ENCODE results near the gene KLHL29. TPM values are rescaled to one million over a fixed set of nuclear protein-coding genes. Genes with fewer than 3 reads are reported as not detected.
A peak's percentile ranks its signal among the peaks of the same experiment; 100 is the strongest.

The KLHL29 gene
- polyA plus RNA-seq, 1 of the 3 experiments (the other 2 are of a cell fraction) = 4.6 TPM

DNA sequence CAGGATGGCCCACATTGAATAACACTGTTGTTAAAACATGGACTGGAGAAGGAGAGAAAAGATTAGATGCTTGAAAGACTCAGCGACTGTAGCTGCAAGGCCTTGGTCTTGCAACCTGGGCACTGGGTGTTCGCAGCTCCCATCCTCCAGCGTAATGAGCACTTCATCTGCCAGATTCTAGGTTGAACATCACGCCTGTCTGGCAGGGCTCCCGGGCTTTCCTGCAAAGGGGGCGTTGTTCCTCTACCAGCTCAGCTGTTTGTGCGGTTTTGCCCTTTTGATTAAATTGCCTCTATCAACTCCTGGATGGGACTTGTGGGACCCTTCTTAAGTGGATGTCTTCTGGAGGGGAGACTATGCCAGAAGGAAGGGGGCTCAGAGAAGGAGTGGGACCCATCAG is 215.4 kb downstream of the KLHL29 start:
- H3K4me3 ChIP-seq (ENCODE audit: low read depth in 2 of 2, low read length in 1 of 2) = no peak overlapping the region
- H2AFZ ChIP-seq (ENCODE audit: low read depth) = no peak overlapping the region
- H3K9me3 ChIP-seq = no peaks in the 10 kb centered on the region
- no peak overlapping the region for H3K9ac ChIP-seq
- no peaks in the 10 kb centered on the region for H4K20me1 ChIP-seq (ENCODE audit: insufficient read depth)
- TF ChIP-seq, protein P1, sequence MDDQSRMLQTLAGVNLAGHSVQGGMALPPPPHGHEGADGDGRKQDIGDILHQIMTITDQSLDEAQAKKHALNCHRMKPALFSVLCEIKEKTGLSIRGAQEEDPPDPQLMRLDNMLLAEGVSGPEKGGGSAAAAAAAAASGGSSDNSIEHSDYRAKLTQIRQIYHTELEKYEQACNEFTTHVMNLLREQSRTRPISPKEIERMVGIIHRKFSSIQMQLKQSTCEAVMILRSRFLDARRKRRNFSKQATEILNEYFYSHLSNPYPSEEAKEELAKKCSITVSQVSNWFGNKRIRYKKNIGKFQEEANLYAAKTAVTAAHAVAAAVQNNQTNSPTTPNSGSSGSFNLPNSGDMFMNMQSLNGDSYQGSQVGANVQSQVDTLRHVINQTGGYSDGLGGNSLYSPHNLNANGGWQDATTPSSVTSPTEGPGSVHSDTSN (IDR thresholded peaks at IDR 0.05) = no peak
- no peak for TF ChIP-seq FOXM1 (IDR thresholded peaks at IDR 0.05; ENCODE audit: low read depth)
- TF ChIP-seq TAF1 (IDR thresholded peaks at IDR 0.05; ENCODE audit: borderline replicate concordance, low read depth, low read length) = no peak
- no peak for TF ChIP-seq EZH2phosphoT487 (IDR thresholded peaks at IDR 0.05; ENCODE audit: borderline replicate concordance, low read depth)
- no peak for TF ChIP-seq RAD21 (IDR thresholded peaks at IDR 0.05; ENCODE audit: low read length)
- DNase-seq = no peak
- peaks cover 19 to 23% of the 10 kb centered on the region in 2 experiments; a peak in 3 of 4 replicates for H3K4me1 ChIP-seq (ENCODE audit: control insufficient read depth in 1 of 2, insufficient read depth in 2 of 2, low read depth in 1 of 2, low read length in 1 of 2)
- WGBS (ENCODE audit: low lambda C conversion rate) = 69% methylated on average over 7 of the region's 7 CpGs
- no peak overlapping the region for H3K27ac ChIP-seq (ENCODE audit: low read depth in 2 of 2, low read length in 1 of 2)
- H3K27me3 ChIP-seq (ENCODE audit: insufficient read depth) = no peaks in the 10 kb centered on the region
- H3F3A ChIP-seq (replicated peaks; ENCODE audit: insufficient read depth) = no peaks in the 10 kb centered on the region
- ChIA-PET POLR2A (no interaction called here), CTCF (interaction anchor here (1.2 kb wide), 1 partner anchor 72 kb away, joined by 3 read pairs; no protein-coding TSS in a partner anchor)
- no peaks in the 10 kb centered on the region for H3K79me2 ChIP-seq (ENCODE audit: insufficient read depth)
- H3K36me3 ChIP-seq (replicated peaks in 1 of 2; ENCODE audit: control insufficient read depth in 1 of 2, insufficient read depth in 2 of 2, low read length in 1 of 2) = no peaks in the 10 kb centered on the region
- H3K4me2 ChIP-seq = no peak overlapping the region
- no peaks in the 10 kb centered on the region for H3K9me2 ChIP-seq

- H3F3A ChIP-seq (replicated peaks; ENCODE audit: insufficient read depth) = no peaks in the 10 kb centered on the region
- DNase-seq = no peak
- H3K79me2 ChIP-seq (ENCODE audit: insufficient read depth) = no peaks in the 10 kb centered on the region
- no peaks in the 10 kb centered on the region for H4K20me1 ChIP-seq (ENCODE audit: insufficient read depth)
- 74% methylated on average over 6 of the region's 8 CpGs for WGBS (ENCODE audit: low lambda C conversion rate)
- POLR2A ChIA-PET = no interaction called here
- no peaks in the 10 kb centered on the region for H3K27me3 ChIP-seq (ENCODE audit: insufficient read depth)
- no peaks in the 10 kb centered on the region for H3K36me3 ChIP-seq (replicated peaks in 1 of 2; ENCODE audit: control insufficient read depth in 1 of 2, insufficient read depth in 2 of 2, low read length in 1 of 2)
- H3K4me3 ChIP-seq (ENCODE audit: low read depth in 2 of 2, low read length in 1 of 2) = no peak overlapping the region
- H3K4me1 ChIP-seq (ENCODE audit: control insufficient read depth in 1 of 2, insufficient read depth in 2 of 2, low read depth in 1 of 2, low read length in 1 of 2) = peaks cover 12% of the 10 kb centered on the region in 2 experiments; a peak in 3 of 4 replicates
- CTCF ChIA-PET = interaction anchor here (0.6 kb wide), 1 partner anchor 19 kb away, joined by 3 read pairs; no protein-coding TSS in a partner anchor
- H3K9me3 ChIP-seq = peaks cover 3% of the 10 kb centered on the region; the same call in 1 of the 2 replicates
- H3K4me2 ChIP-seq = peak overlapping the region; percentile 21
- H3K9ac ChIP-seq = peak overlapping the region; percentile 57
- TF ChIP-seq ZBTB33 (IDR thresholded peaks at IDR 0.05; ENCODE audit: borderline replicate concordance, low read depth) (no peak), FOXM1 (IDR thresholded peaks at IDR 0.05; ENCODE audit: low read depth) (no peak), YY1 (IDR thresholded peaks at IDR 0.05; ENCODE audit: low read depth) (no peak), RAD21 (IDR thresholded peaks at IDR 0.05; ENCODE audit: low read length) (no peak), TAF1 (IDR thresholded peaks at IDR 0.05; ENCODE audit: borderline replicate concordance, low read depth, low read length) (no peak), FOSL2 (IDR thresholded peaks at IDR 0.05; ENCODE audit: borderline replicate concordance, low read depth) (no peak), MAX (IDR thresholded peaks at IDR 0.05; ENCODE audit: low read depth) (no peak), EZH2phosphoT487 (IDR thresholded peaks at IDR 0.05; ENCODE audit: borderline replicate concordance, low read depth) (no peak), GABPA (IDR thresholded peaks at IDR 0.05; ENCODE audit: low read depth) (no peak), JUND (IDR thresholded peaks at IDR 0.05) (no peak), POLR2AphosphoS5 (IDR thresholded peaks at IDR 0.05; ENCODE audit: low read depth, low read length) (no peak), GATA2 (CRISPR knock-in tag; IDR thresholded peaks at IDR 0.05) (no peak), USF2 (IDR thresholded peaks at IDR 0.05; ENCODE audit: borderline replicate concordance, low read depth, low read length) (no peak), TEAD4 (IDR thresholded peaks at IDR 0.05; ENCODE audit: borderline replicate concordance, insufficient read depth) (no peak), EP300 (IDR thresholded peaks at IDR 0.05; ENCODE audit: borderline replicate concordance in 1 of 2, low read depth in 1 of 2, low read length in 1 of 2) (no peak), TCF12 (IDR thresholded peaks at IDR 0.05) (no peak), ELF1 (IDR thresholded peaks at IDR 0.05) (no peak), SIN3A (IDR thresholded peaks at IDR 0.05; ENCODE audit: borderline replicate concordance, low read depth, low read length) (no peak)
- TF ChIP-seq, protein P1 (IDR thresholded peaks at IDR 0.05) = no peak
- peak overlapping the region; percentile 88 for H2AFZ ChIP-seq (ENCODE audit: low read depth)
- no peaks in the 10 kb centered on the region for H3K9me2 ChIP-seq
- peak overlapping the region in 1 of 2 experiments; percentile 84; a peak in 2 of 4 replicates for H3K27ac ChIP-seq (ENCODE audit: low read depth in 2 of 2, low read length in 1 of 2)
These were observed 216.5 kb downstream of the KLHL29 start for GRCh38 chr2:23601301-23601965.

Measured in SK-N-SH (cell line).